ENCODE results near the gene MUC6. TPM values are rescaled to one million over a fixed set of nuclear protein-coding genes. Genes with fewer than 3 reads are reported as not detected.

MUC6 gene
- total RNA-seq, 2 experiments from 2014 or later = not detected

DNA sequence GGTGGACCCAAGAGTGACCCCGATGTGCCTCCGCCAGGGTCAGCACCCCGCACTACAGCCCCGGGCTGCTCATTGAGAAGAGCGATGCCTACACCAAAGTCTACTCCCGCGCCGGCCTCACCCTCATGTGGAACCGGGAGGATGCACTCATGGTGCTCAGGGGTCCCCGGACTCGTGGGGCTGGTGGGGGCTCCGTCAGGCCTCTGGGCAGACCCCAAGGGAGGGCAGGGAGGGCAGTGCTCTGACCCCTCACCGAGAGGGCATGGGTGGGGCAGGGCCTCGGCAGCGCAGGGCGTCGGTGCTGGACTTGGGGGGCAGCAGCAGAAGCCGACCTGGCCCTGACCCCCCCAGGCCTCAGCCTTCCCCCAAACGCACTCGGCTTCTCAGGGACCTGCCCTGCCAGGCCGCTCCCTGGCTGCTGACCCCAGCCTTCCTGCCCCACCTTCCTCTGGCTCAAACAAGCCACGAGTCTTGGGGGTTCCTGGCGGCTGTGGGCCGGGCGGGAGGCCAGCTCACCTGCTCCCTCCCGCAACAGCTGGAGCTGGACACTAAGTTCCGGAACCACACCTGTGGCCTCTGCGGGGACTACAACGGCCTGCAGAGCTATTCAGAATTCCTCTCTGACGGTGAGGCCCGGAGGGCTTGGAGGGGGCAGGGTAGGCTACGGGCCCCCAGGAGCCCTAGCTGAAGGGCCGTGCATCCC is 41.0 kb upstream of the MUC6 start:
- intact Hi-C loops (cut with DNase I, micrococcal nuclease) = no loop called here
- CTCF ChIA-PET = no interaction called here
- no peak overlapping the region for H3K4me3 Mint-ChIP-seq
- no peaks in the 10 kb centered on the region for H3K36me3 Mint-ChIP-seq (ENCODE audit: low read depth)
- no peaks in the 10 kb centered on the region for H3K4me1 Mint-ChIP-seq
- H3K27me3 Mint-ChIP-seq = no peaks in the 10 kb centered on the region
- POLR2A ChIA-PET = no interaction called here
- H3K27ac Mint-ChIP-seq = no peak overlapping the region
- ATAC-seq (no peak), DNase-seq (no peak)
- no peaks in the 10 kb centered on the region for H3K9me3 Mint-ChIP-seq (ENCODE audit: low read depth)

DNA sequence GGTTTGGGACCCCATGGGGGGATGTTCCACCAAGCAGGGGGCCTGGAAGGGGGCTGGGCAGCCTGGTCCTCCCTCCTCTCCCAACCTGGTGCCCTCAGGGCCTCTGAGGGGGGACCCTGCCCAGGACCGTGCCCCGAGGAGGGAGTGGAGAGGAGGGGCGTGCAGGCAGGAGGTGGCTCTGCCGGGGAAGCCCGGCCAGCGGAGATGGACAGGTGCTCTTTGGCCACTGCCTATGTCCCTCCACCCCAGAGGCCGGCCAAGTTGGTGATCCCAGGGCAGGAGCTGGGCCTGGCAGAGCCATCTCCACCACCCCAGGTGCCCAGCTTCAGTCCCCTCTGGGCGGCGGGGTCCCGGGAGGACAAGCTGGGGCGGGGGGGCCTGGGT is 40.5 kb upstream of the MUC6 start:
- intact Hi-C loops (cut with DNase I, micrococcal nuclease) = no loop called here
- CTCF ChIA-PET = no interaction called here

DNA sequence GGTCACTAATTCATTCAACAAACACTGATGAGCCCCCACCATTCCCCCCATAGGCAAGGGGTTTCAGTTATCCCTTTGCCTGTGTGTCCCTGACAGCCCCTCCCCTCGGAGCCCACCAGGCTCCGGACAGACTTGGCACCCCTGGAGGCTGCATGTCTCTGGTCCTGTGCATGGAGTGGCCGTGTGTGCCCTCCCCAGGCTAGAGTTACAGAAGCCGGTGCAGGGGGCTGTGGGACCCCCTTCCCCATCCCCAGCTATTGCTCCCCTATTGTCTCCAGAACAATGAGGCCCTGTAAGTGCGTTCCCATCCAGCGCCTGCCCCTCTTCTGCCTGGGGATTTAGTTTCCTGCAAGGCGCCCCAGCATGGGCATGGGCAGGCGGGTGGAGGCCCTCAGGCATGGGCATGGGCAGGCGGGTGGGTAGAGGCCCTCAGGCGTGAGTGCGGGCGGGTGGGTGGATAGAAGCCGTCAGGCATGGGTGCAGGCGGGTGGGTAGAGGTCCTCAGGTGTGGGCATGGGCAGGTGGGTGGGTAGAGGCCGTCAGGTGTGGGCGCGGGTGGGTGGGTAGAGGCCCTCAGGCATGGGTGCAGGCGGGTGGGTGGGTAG is 39.6 kb upstream of the MUC6 start:
- ATAC-seq (no peak), DNase-seq (no peak)
- no peaks in the 10 kb centered on the region for H3K4me1 Mint-ChIP-seq
- H3K36me3 Mint-ChIP-seq (ENCODE audit: low read depth) = no peaks in the 10 kb centered on the region
- POLR2A ChIA-PET = no interaction called here
- H3K9me3 Mint-ChIP-seq (ENCODE audit: low read depth) = no peaks in the 10 kb centered on the region
- no peak overlapping the region for H3K4me3 Mint-ChIP-seq
- H3K27ac Mint-ChIP-seq = no peak overlapping the region
- intact Hi-C loops (cut with DNase I, micrococcal nuclease) = no loop called here
- CTCF ChIA-PET = no interaction called here
- H3K27me3 Mint-ChIP-seq = no peaks in the 10 kb centered on the region

More for the DNA sequence above, 40.5 kb upstream of the MUC6 start:
- Mint-ChIP-seq H3K27ac (no peak overlapping the region), H3K9me3 (ENCODE audit: low read depth) (no peaks in the 10 kb centered on the region), H3K27me3 (no peaks in the 10 kb centered on the region), H3K4me1 (no peaks in the 10 kb centered on the region), H3K4me3 (no peak overlapping the region), H3K36me3 (ENCODE audit: low read depth) (no peaks in the 10 kb centered on the region)
- POLR2A ChIA-PET = no interaction called here
- DNase-seq (no peak), ATAC-seq (no peak)

DNA sequence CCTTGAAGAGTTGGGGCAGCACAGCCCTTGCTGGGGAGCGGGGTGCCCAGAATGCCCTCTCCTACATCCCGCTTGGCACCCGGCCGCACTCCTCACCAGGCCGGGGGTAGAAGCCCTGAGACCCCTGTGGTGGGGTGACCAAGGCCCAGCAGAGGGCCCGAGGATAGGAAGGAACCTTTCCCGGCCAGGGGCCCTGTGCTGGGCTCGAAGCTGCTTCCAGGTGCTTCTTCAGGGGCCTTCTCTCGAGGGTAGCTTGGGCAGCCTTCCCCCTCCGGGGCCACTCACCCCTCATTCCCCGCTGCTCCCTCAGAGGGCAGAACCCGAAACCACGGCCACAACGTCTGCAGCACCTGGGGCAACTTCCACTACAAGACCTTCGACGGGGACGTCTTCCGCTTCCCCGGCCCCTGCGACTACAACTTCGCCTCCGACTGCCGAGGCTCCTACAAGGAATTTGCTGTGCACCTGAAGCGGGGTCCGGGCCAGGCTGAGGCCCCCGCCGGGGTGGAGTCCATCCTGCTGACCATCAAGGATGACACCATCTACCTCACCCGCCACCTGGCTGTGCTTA is 38.9 kb upstream of the MUC6 start:
- no peak for DNase-seq
- no peaks in the 10 kb centered on the region for H3K4me1 Mint-ChIP-seq
- intact Hi-C loops (cut with DNase I, micrococcal nuclease) = no loop called here
- CTCF ChIA-PET = no interaction called here
- H3K27ac Mint-ChIP-seq = no peak overlapping the region
- POLR2A ChIA-PET = no interaction called here
- no peaks in the 10 kb centered on the region for H3K36me3 Mint-ChIP-seq (ENCODE audit: low read depth)
- no peak overlapping the region for H3K4me3 Mint-ChIP-seq
- ATAC-seq = no peak
- H3K9me3 Mint-ChIP-seq (ENCODE audit: low read depth) = no peaks in the 10 kb centered on the region
- no peaks in the 10 kb centered on the region for H3K27me3 Mint-ChIP-seq

DNA sequence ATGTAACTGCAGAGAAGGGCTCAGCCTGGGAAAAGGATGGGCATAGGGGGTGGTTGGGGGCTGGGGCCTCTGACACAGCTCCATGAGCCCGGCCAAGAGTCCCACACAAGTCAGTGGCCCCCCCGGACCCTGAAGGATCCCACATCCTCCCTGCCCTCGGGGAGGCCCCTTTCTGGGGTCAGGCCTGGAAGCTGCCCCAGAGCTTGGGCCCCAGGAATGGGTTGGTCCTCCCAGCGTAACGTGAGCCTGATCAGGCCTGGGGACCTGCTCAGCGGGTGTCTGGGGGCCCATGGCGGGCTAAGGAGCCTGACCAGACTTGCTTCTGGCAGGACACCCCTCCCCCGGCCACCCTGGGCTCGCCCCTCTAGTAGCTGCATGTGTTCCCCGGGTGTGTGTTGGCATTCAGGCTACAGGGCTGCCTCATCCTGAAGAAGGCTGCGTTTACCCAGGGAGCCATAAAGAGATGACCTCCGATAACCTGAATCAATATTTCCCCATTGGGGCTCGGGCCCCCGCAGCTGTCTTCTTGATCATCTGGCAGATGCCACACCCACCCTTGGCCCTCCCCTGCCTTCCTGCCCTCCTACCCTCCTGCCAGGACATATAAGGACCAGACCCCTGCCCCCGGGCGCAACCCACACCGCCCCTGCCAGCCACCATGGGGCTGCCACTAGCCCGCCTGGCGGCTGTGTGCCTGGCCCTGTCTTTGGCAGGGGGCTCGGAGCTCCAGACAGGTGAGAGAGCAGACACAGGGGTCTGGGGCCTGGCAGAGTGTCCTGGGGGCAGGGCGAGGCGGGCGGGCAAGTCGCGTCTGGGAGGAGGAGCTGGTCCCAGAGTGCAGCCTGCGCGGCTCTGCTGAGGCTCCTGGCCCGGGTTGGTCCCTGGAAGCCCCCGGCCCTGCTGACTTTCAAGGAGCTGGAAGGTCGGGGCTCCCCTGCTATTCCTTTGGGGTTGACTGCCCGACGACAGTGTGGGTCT is 38.0 kb upstream of the MUC6 start, which contains the start of gene MUC2:
MUC2 (plus strand) TSS at position 631 of the 978 bp plus-strand sequence.
- intact Hi-C loops (cut with DNase I, micrococcal nuclease) = no loop called here
- POLR2A ChIA-PET = no interaction called here
- Mint-ChIP-seq H3K36me3 (ENCODE audit: low read depth) (no peaks in the 10 kb centered on the region), H3K27me3 (peaks cover 4% of the 10 kb centered on the region), H3K4me3 (no peak within 1 kb of the TSS), H3K9me3 (ENCODE audit: low read depth) (no peaks in the 10 kb centered on the region), H3K4me1 (no peaks in the 10 kb centered on the region), H3K27ac (no peak within 1 kb of the TSS)
- CTCF ChIA-PET = no interaction called here
- DNase-seq (no peak), ATAC-seq (no peak)

DNA sequence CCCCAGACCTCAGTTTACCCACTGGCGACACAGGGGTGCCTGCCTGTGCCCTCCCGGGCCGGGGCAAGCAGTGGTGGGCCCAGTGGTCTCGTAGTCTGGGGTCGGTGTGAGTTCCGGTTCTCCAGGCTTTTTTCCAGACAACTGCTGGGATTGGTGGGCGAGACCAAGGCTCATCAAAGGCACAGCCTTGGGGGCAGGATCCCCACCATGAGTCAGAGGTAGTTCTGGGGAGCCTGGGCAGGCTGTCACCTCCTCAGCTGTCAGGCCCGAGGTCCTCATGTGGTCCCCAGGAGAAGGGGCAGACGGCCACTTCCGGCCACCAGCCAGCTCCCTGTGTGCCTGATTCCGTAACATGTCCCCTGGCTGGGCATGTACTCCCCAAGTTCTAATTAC is 37.3 kb upstream of the MUC6 start:
- no peak overlapping the region for H3K27ac Mint-ChIP-seq
- peaks cover 4% of the 10 kb centered on the region for H3K27me3 Mint-ChIP-seq
- intact Hi-C loops (cut with DNase I, micrococcal nuclease) = no loop called here
- no peak for DNase-seq
- POLR2A ChIA-PET = no interaction called here
- H3K36me3 Mint-ChIP-seq (ENCODE audit: low read depth) = no peaks in the 10 kb centered on the region
- H3K4me1 Mint-ChIP-seq = no peaks in the 10 kb centered on the region
- CTCF ChIA-PET = no interaction called here
- ATAC-seq = no peak
- no peaks in the 10 kb centered on the region for H3K9me3 Mint-ChIP-seq (ENCODE audit: low read depth)
- no peak overlapping the region for H3K4me3 Mint-ChIP-seq

DNA sequence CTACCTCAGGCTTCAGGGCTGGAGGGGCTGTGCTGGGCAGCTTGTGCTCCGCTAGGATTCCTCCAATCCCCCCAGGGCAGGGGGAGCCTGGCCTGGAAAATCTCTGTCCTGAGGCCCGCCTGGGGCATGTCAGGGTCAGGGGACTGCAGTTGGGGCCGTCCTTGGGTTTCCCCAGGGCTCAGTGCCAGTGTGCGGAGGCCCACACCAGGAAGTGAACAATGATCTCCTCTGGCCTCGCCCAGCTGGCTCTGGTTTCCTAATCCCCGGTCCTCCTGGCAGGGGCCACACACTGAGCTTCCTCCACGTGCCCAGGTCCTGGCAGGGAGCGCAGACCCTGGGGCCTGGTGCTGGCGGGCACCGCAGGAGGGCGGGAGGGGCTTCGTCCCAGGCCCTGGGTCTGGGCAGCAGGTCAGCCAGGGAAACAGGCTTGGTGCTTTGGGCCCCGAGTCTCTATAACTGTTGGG is 36.8 kb upstream of the MUC6 start:
- H3K27ac Mint-ChIP-seq = no peak overlapping the region
- H3K4me1 Mint-ChIP-seq = no peaks in the 10 kb centered on the region
- H3K27me3 Mint-ChIP-seq = peaks cover 4% of the 10 kb centered on the region
- H3K36me3 Mint-ChIP-seq (ENCODE audit: low read depth) = no peaks in the 10 kb centered on the region
- DNase-seq (no peak), ATAC-seq (no peak)
- H3K9me3 Mint-ChIP-seq (ENCODE audit: low read depth) = no peaks in the 10 kb centered on the region
- ChIA-PET CTCF (no interaction called here), POLR2A (no interaction called here)
- intact Hi-C loops (cut with DNase I, micrococcal nuclease) = no loop called here
- no peak overlapping the region for H3K4me3 Mint-ChIP-seq

DNA sequence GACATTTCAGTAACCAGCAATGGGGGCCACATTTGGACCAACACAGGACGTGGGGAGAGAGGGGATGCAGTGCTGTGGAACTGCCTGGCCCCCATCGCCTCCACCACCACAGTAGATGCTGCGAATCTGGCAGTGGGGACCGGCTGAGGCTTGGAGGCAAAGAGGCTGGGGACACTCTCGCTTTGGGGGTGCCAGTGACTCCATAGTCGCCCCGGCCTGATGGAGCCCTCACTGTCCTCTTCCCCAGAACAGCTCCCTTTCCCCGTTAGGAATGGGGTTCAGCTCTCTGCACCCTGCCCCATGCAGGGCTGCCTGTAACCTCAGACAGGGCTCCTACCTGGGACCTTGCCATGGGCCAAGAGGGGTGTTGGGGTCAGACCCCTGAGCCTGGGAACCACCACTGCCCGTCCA is 36.3 kb upstream of the MUC6 start:
- DNase-seq = no peak
- POLR2A ChIA-PET = no interaction called here
- CTCF ChIA-PET = no interaction called here
- no peak overlapping the region for H3K27ac Mint-ChIP-seq
- H3K4me3 Mint-ChIP-seq = no peak overlapping the region
- ATAC-seq = no peak
- peaks cover 7% of the 10 kb centered on the region for H3K27me3 Mint-ChIP-seq
- H3K36me3 Mint-ChIP-seq (ENCODE audit: low read depth) = no peaks in the 10 kb centered on the region
- no peaks in the 10 kb centered on the region for H3K4me1 Mint-ChIP-seq
- H3K9me3 Mint-ChIP-seq (ENCODE audit: low read depth) = no peaks in the 10 kb centered on the region
- intact Hi-C loops (cut with DNase I, micrococcal nuclease) = no loop called here

DNA sequence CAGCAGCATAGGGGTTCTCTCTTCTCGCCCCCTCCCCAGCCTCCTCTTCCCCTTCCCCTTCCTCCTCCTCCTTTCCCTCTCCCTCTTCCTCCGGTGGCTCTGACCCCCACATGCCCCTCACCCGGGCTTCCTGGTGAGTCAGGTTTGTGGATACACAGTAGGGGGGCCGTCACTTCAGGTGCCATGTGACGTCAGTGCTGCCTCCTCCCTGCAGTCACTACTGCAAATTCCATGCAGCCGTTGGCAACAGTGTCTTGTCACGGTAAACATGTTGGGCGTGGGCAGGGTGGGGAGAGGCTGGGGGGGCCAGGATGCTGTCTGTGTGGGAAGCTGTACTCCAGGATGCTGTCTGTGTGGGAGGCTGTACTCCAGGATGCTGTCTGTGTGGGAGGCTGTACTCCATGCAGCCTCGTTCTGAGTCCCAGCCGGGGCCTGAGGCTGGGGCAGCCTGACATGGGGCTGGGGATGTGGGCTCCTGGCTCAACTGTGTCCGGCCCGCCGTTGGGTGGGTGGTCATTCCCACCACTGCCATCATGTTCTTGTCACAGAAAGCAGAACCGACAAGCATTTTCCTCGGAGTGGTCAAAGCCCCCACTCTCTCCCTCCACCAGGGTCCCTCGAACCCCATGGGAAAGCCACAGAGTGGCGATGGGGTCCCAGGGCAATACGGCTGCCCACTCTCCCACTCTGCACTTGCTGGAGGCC is 35.8 kb upstream of the MUC6 start:
- H3K4me3 Mint-ChIP-seq = no peak overlapping the region
- ChIA-PET POLR2A (no interaction called here), CTCF (no interaction called here)
- intact Hi-C loops (cut with DNase I, micrococcal nuclease) = no loop called here
- no peaks in the 10 kb centered on the region for H3K36me3 Mint-ChIP-seq (ENCODE audit: low read depth)
- no peak overlapping the region for H3K27ac Mint-ChIP-seq
- no peaks in the 10 kb centered on the region for H3K9me3 Mint-ChIP-seq (ENCODE audit: low read depth)
- H3K27me3 Mint-ChIP-seq = peaks cover 7% of the 10 kb centered on the region
- no peaks in the 10 kb centered on the region for H3K4me1 Mint-ChIP-seq
- DNase-seq (no peak), ATAC-seq (no peak)

DNA sequence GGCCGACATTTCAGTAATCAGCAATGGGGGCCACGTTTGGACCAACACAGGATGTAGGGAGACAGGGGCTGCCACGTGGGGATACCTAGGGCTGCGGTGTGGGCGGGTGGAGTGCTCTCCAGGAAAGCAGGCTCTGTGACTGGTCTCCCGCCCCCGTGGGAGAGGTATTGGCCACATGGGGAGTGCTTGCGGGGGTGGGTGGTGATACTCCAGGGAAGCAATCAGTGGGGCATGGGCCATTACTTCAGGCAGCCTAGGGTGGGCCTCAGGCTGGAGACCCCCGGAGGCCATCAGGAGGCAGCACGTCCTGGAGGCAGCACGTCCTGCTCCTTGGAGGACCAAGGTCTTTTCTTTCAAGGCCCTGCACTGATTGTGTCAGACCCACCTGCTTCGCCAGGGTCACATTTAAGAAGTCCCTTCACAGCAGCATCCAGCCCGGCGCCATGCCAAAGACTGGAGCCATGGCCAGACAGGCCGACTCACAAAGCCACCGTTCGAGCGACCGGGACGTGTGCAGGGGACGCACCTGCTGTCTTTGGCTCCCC is 35.1 kb upstream of the MUC6 start:
- Mint-ChIP-seq H3K36me3 (ENCODE audit: low read depth) (no peaks in the 10 kb centered on the region), H3K9me3 (ENCODE audit: low read depth) (no peaks in the 10 kb centered on the region), H3K27ac (no peak overlapping the region), H3K4me3 (no peak overlapping the region), H3K4me1 (no peaks in the 10 kb centered on the region), H3K27me3 (peaks cover 8% of the 10 kb centered on the region)
- ChIA-PET CTCF (no interaction called here), POLR2A (no interaction called here)
- intact Hi-C loops (cut with DNase I, micrococcal nuclease) = no loop called here
- DNase-seq = no peak
- ATAC-seq = no peak
